Measurements from ENCODE around the gene IL27RA. TPM values are rescaled to one million over a fixed set of nuclear protein-coding genes. Genes with fewer than 3 reads are reported as not detected.

The IL27RA gene
- total RNA-seq, 1 experiment from 2014 or later, result 13.6 TPM

GRCh38 chr19:14012378-14012915, 19.1 kb upstream of the IL27RA start:
- H3K27me3 ChIP-seq (ENCODE audit: insufficient read depth, low read length), result no peaks in the 10 kb centered on the region
- no peak overlapping the region for H2BK15ac ChIP-seq (ENCODE audit: low read depth, low read length)
- no peak overlapping the region for H3K4me2 ChIP-seq (ENCODE audit: insufficient read depth, insufficient read length, low read length)
- Mint-ChIP-seq H3K9me3 (peaks cover 0 to 2% of the 10 kb centered on the region in 2 experiments; a peak in 2 of 5 replicates), H3K4me1 (no peaks in the 10 kb centered on the region), H3K4me3 (no peak overlapping the region), H3K27me3 (ENCODE audit: low read depth) (peaks cover 1% of the 10 kb centered on the region; the same call in 1 of the 2 replicates), H3K27ac (no peak overlapping the region), H3K36me3 (ENCODE audit: insufficient read depth in 1 of 3, low read depth in 3 of 3) (no peaks in the 10 kb centered on the region)
- H3K18ac ChIP-seq (ENCODE audit: insufficient read length, low read depth, low read length), result no peak overlapping the region
- no peak overlapping the region for H4K8ac ChIP-seq (replicated peaks; ENCODE audit: insufficient read length, low read depth, low read length)
- H3K14ac ChIP-seq (ENCODE audit: insufficient read depth, low read length), result no peak overlapping the region
- H3K9me3 ChIP-seq (ENCODE audit: control insufficient read depth, low read depth, low read length), result no peaks in the 10 kb centered on the region
- no peaks in the 10 kb centered on the region for H4K20me1 ChIP-seq (ENCODE audit: control insufficient read depth, insufficient read depth, insufficient read length)
- no peak overlapping the region for H2BK20ac ChIP-seq (ENCODE audit: low read depth, low read length, poor library complexity, severe bottlenecking)
- no peak overlapping the region for H3T11ph ChIP-seq (ENCODE audit: low read length)
- H3K4ac ChIP-seq (ENCODE audit: low read depth, low read length), result no peak overlapping the region
- no peak for DNase-seq
- H3K4me1 ChIP-seq (ENCODE audit: insufficient read depth, low read length), result no peaks in the 10 kb centered on the region
- H3K9ac ChIP-seq (ENCODE audit: extremely low read depth, insufficient read length, low read length), result no peak overlapping the region
- H3K79me2 ChIP-seq (ENCODE audit: insufficient read depth, low read length), result no peaks in the 10 kb centered on the region
- WGBS (ENCODE audit: extremely low coverage, insufficient read length, low lambda C conversion rate), result no CpG with 5 or more reads among the region's 2 CpGs
- no peak overlapping the region for H3K56ac ChIP-seq (ENCODE audit: insufficient read length, low read depth, low read length)
- no peak overlapping the region for H4K5ac ChIP-seq (ENCODE audit: insufficient read length, low read depth, low read length)
- no peak overlapping the region for H2BK120ac ChIP-seq (ENCODE audit: low read depth, low read length, poor library complexity, severe bottlenecking)
- no peak overlapping the region for H3K27ac ChIP-seq (ENCODE audit: insufficient read length, low read depth, low read length)
- no peak overlapping the region for H2AK5ac ChIP-seq (ENCODE audit: insufficient read length, low read length)
- H2AFZ ChIP-seq (ENCODE audit: low read length), result no peak overlapping the region
- no peak overlapping the region for H2BK12ac ChIP-seq (ENCODE audit: insufficient read length, low read depth, low read length)
- TF ChIP-seq, protein P1, sequence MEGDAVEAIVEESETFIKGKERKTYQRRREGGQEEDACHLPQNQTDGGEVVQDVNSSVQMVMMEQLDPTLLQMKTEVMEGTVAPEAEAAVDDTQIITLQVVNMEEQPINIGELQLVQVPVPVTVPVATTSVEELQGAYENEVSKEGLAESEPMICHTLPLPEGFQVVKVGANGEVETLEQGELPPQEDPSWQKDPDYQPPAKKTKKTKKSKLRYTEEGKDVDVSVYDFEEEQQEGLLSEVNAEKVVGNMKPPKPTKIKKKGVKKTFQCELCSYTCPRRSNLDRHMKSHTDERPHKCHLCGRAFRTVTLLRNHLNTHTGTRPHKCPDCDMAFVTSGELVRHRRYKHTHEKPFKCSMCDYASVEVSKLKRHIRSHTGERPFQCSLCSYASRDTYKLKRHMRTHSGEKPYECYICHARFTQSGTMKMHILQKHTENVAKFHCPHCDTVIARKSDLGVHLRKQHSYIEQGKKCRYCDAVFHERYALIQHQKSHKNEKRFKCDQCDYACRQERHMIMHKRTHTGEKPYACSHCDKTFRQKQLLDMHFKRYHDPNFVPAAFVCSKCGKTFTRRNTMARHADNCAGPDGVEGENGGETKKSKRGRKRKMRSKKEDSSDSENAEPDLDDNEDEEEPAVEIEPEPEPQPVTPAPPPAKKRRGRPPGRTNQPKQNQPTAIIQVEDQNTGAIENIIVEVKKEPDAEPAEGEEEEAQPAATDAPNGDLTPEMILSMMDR (conservative IDR thresholded peaks at IDR 0.05), result no peak
- no peaks in the 10 kb centered on the region for H3K79me1 ChIP-seq (ENCODE audit: insufficient read depth, low read depth, low read length, poor library complexity, severe bottlenecking)
- H2BK5ac ChIP-seq (ENCODE audit: insufficient read length, low read length), result no peak overlapping the region
- H3K23ac ChIP-seq (ENCODE audit: insufficient read length, low read depth, low read length), result no peak overlapping the region
- no peaks in the 10 kb centered on the region for H3K23me2 ChIP-seq (ENCODE audit: insufficient read length, low read depth, low read length, poor library complexity, severe bottlenecking)
- no peak overlapping the region for H4K91ac ChIP-seq (ENCODE audit: insufficient read length, low read depth, low read length)
